Fibroblast of peridontal ligament (primary cell): Measurements from ENCODE around the gene CDH6.

Experiments used
- DNase-seq: peaks from one replicate; pipeline ENCODE4 v3.0.0-alpha.2; 2010; ENCODE audit errors: extremely low read depth

CDH6 gene

GRCh38 chr5:31193591-31194467, at the start of gene CDH6:
Gene CDH6, plus strand, starts transcription at chr5:31193686. Its CDS starts 73,788 bp downstream, at chr5:31267474.
- DNase-seq = peak; percentile 55

DNA sequence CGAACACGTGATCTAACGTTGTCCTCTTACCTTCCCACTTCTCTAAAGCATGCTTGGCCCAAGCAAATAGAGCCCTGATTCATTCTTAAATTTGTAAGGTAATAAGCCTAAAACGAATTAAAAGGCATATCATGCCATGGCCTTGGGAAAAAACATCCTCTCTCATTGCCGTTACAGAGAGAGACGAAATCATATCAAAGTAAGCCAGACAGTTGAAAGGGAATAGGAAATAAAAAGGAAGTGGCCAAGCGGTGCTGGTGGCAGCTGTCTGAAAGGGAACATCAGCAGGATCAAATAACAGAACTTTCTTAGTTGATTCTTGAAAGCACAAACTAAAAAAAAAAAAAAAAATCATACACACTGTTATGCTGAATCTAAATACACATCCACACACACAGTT, 49.1 kb upstream of the CDH6 start:
- DNase-seq = no peak

DNA sequence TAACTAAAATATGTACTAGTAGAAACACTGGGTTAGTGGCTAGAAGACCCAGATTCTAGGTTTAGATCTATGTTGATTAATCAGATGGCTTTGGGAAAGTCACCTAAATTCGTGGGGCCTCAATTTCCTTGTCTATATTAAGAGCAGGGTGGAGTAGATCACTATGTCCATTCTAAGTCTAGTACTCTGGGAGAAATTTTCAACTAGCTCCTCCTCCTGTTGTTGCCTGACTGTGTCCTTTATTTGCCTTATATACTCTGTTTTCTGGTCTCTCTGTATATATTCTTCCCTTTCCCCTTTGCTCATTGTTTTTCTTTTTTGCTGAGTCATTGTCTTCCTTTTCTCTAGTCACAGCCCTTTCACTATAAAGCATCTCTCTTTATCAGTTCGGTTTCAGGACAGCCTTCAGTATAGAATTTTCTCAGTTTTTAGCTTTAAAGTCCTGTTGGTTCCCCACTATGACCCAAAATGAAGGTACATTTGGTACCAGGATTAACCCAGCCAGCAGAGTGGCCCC, 44.5 kb upstream of the CDH6 start:
- DNase-seq = peak; percentile 47

GRCh38 chr5:31153521-31153920, 40.0 kb upstream of the CDH6 start:
- DNase-seq = peak; percentile 54

- DNase-seq = no peak
Measured at GRCh38 chr5:31156631-31157160, 36.8 kb upstream of the CDH6 start.

DNA sequence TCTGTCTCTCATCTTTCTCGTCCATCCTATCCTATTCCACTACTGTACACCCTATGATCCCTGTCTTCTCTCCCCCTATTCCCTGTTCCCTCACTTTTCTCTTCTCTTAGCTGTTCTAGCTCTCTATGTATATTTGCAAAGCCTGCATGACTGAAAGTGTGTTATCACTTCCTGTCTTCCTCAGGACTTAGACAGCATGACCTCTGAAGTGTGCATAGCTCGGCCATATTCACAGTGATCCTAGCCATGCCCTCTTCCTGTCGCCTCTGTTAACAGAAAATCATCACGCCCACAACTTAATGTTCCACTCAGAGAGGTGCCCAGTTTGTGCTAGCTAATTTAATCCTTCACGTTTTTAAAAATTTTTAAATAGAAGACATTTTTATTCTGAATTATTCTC, 35.8 kb upstream of the CDH6 start:
- no peak for DNase-seq

GRCh38 chr5:31158686-31159085, 34.8 kb upstream of the CDH6 start:
- no peak for DNase-seq

DNA sequence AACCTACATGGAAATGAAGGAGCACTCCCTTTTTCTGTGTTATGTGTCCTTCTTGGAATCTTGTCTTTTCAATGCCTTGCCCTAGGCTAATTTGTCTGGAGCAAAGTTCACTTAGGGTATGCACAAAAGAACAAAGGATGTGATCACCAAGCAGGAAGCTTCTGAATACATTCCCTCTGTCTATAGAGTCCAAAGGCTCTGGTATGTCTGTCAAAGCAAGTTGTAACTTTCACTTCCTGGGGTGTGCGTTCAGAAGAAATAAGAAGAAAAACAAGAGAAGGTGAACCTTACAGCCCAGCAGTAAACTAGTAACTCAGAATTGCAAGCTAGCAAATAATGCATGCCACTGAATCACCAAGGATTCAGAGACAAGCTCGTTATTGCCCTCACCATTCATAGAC, 31.7 kb upstream of the CDH6 start:
- no peak for DNase-seq

- no peak for DNase-seq
Measured at GRCh38 chr5:31165729-31166128, 27.8 kb upstream of the CDH6 start.

DNA sequence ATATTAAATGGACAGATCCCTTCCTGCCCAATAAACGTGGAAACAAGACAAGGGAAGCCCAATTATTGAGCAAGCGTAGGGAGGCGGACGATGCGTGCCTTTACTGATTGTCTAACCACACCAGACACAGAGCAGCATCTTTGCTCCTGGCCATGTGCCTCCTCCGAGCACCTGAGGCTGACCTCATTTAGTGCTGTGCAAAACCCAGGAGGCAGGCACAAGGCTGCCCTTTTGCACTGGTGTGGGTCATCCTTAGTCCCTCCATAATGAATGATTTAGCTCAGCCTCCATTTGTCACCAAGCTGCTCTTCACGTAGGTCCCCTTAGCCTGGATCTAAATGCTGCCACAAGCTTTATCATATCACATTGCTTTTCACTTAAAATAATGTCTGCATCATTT, 24.1 kb upstream of the CDH6 start:
- DNase-seq = no peak

DNA sequence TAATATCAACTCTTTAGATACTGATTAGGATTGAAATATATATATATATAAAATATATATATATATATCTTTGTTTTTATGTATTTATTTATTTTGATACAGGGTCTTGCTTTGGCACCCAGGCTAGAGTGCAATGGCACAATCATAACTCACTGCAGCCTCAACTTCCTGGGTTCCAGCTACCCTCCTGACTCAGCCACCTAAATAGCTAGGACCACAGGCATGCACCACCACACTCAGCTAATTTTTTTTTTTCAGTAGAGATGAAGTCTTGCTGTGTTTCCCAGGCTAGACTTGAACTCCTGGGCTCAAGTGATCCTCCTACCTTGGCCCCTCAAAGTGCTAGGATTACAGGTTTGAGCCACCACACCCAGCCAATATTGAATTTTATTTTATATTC, 20.6 kb upstream of the CDH6 start:
- DNase-seq = no peak

DNA sequence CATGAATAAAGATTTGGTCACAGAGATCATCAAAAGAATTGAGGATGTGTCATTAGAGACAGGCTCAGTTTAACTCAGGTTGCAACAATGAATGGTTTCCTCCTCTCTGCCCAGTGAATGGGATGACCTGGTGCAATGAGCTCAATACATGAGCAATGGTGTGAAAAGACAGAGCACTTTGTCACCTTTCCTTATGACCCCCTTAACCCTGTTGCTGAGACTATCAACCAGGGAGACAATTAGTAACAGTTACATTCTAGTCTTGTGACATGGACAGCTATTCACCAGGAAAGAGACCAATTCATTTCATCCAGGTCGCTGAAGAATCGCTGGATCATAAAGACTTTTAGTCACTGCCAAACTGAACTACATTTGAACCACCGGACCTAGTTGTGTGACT, 19.9 kb upstream of the CDH6 start:
- no peak for DNase-seq

GRCh38 chr5:31181376-31181987, 12.0 kb upstream of the CDH6 start:
- no peak for DNase-seq

- no peak for DNase-seq
Measured at GRCh38 chr5:31182136-31182535, 11.3 kb upstream of the CDH6 start.

- DNase-seq = no peak
Measured at GRCh38 chr5:31185951-31186350, 7.5 kb upstream of the CDH6 start.

- peak; percentile 70 for DNase-seq
Measured at GRCh38 chr5:31186672-31187267, 6.7 kb upstream of the CDH6 start.

DNA sequence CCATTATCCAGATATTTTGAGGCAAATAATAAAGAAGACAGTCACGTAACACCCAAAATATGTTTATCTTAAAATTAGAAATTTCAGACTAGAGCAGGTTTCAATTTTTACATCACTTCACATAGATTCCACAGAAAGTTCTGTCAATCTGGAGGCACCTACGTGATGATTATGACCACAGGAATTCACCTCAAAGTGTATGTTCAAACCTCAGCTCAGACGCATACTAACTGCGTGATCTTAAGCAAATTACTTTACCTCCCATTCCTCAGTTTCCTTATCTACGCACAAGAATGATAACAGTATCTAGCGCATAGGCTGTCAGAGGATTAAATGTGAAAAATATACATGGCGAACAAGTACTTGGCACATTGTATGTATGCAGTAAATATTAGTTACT, 5.9 kb upstream of the CDH6 start:
- no peak for DNase-seq

GRCh38 chr5:31192442-31192841, 1.0 kb upstream of the CDH6 start:
- peak; percentile 17 for DNase-seq

- DNase-seq = no peak
Measured at GRCh38 chr5:31193116-31193515, 370 bp upstream of the CDH6 start.

DNA sequence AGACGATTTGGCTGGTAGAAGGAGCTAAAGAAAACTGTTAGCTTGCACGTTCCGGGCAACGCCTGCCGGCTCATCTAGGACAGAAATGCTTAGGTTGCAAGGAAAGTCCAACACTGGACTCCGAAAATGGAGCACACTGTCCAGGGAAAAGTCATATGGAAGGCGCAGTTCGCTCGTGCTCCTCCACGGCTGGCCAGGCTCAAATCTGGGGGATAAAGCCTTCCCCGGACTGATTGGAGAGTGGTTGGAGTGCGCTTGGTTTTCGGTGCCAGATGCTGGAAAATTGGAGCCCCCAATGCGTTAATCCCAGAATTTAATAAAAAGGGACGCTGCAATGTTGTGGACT, 955 bp downstream of the CDH6 start:
- DNase-seq = peak; percentile 25

GRCh38 chr5:31194892-31195555, 1.5 kb downstream of the CDH6 start:
- DNase-seq = no peak

- DNase-seq = peak; percentile 65
Measured at GRCh38 chr5:31196309-31196708, 2.8 kb downstream of the CDH6 start.
